Measurements from ENCODE around the gene PARS2. TPM values are rescaled to one million over a fixed set of nuclear protein-coding genes. Genes with fewer than 3 reads are reported as not detected.
"Not testable (repeated sequence)": the region's sequence is repeated elsewhere in the genome, so short reads cannot be mapped to it uniquely, and the experiment has no call there.

The PARS2 gene
- total RNA-seq, 1 donor from 2014 or later: 0.43 TPM

DNA sequence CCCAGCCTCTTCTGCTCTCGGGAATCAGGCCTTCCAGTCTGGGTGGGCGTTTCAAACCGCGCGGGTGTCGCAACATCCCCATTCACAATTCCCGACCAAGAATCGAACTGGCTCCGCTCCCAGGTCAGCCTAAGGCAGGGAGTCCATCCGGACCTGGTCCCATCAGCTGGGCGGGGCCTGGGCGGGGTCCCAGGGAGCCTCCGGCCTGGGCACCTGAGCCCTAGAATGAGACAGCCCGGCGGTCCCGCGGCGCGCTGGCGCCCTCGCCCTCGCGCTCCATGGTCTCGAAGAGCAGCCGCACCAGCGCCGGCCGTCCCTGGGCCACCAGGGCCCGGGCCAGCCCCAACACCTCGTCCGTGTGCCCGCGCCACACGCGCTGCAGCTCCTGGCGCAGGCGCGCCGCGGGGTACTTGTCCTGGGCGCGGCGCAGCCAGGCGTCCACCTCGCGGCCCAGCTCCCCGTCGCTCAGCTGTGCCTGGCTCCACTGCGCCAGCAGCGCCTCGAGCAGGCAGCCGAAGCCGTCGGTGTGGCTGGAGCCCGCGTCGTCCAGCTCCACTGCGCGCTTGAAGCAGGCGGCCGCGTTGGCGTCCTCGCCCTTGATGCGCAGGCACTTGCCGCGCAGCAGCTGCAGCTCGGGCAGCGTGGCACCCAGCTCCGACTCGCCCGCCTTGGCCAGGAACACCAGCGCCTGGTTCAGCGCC lies 16.9 kb upstream of the PARS2 start:
- intact Hi-C loops (cut with DNase I): no loop called here
- H3K4me3 ChIP-seq: no peak overlapping the region
- TF ChIP-seq, protein P1, sequence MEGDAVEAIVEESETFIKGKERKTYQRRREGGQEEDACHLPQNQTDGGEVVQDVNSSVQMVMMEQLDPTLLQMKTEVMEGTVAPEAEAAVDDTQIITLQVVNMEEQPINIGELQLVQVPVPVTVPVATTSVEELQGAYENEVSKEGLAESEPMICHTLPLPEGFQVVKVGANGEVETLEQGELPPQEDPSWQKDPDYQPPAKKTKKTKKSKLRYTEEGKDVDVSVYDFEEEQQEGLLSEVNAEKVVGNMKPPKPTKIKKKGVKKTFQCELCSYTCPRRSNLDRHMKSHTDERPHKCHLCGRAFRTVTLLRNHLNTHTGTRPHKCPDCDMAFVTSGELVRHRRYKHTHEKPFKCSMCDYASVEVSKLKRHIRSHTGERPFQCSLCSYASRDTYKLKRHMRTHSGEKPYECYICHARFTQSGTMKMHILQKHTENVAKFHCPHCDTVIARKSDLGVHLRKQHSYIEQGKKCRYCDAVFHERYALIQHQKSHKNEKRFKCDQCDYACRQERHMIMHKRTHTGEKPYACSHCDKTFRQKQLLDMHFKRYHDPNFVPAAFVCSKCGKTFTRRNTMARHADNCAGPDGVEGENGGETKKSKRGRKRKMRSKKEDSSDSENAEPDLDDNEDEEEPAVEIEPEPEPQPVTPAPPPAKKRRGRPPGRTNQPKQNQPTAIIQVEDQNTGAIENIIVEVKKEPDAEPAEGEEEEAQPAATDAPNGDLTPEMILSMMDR (IDR thresholded peaks at IDR 0.05): no peak

DNA sequence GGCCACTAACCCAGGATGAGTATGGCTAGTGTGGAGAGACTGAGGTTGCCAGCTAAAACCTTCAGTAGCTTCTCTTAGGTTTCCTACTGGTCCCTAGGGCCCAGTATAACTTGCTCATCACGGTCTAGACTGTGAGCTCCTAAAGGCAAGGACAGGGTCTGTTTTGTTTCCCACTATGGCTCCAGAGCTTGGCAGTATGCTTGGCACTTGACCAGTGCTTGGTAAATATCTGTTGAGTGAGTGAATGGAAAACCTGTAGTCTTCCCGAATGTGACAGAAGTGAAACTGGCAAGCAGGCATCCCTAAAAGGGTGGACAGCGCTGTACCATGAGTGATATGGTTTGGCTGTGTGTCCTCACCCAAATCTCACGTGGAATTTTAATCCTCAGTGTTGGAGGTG lies 13.1 kb upstream of the PARS2 start:
- Histone ChIP-seq H3K4me3 (no peak overlapping the region), H3K36me3 (no peaks in the 10 kb centered on the region), H3K4me1 (no peaks in the 10 kb centered on the region), H3K9me3 (no peaks in the 10 kb centered on the region), H3K27ac (no peak overlapping the region), H3K27me3 (no peaks in the 10 kb centered on the region)
- intact Hi-C loops (cut with DNase I): no loop called here
- no peak for DNase-seq (ENCODE audit: low spot score in 2 of 2)
- TF ChIP-seq, protein P1 (IDR thresholded peaks at IDR 0.05): no peak

More for the DNA sequence above, 16.9 kb upstream of the PARS2 start:
- Histone ChIP-seq H3K9me3 (no peaks in the 10 kb centered on the region), H3K4me1 (no peaks in the 10 kb centered on the region), H3K27ac (no peak overlapping the region), H3K36me3 (no peaks in the 10 kb centered on the region), H3K27me3 (no peaks in the 10 kb centered on the region)
- DNase-seq (ENCODE audit: low spot score in 2 of 2): no peak

DNA sequence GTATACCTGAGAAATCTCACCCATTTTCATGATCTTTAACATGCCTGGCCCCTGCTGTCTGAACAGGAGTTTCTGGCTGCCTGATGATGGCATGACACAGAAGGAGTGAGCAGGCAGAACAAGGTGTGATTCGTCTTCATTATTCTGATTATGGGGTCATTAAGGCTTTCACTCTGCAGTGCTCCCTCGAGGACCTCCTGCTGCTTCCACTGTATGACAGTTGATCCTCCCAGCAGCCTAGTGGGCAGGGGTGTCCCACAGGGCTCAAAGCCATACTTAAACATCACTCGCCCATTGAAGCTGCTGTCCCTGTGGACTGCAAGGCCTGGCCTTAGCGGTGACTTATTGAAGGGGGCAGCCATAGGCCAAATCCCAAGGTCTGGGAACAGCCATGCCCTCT lies 12.7 kb upstream of the PARS2 start:
- Histone ChIP-seq H3K9me3 (no peaks in the 10 kb centered on the region), H3K27ac (no peak overlapping the region), H3K4me3 (no peak overlapping the region), H3K4me1 (no peaks in the 10 kb centered on the region), H3K36me3 (no peaks in the 10 kb centered on the region), H3K27me3 (no peaks in the 10 kb centered on the region)
- intact Hi-C loops (cut with DNase I): no loop called here
- TF ChIP-seq, protein P1 (IDR thresholded peaks at IDR 0.05): no peak
- DNase-seq (ENCODE audit: low spot score in 2 of 2): no peak

DNA sequence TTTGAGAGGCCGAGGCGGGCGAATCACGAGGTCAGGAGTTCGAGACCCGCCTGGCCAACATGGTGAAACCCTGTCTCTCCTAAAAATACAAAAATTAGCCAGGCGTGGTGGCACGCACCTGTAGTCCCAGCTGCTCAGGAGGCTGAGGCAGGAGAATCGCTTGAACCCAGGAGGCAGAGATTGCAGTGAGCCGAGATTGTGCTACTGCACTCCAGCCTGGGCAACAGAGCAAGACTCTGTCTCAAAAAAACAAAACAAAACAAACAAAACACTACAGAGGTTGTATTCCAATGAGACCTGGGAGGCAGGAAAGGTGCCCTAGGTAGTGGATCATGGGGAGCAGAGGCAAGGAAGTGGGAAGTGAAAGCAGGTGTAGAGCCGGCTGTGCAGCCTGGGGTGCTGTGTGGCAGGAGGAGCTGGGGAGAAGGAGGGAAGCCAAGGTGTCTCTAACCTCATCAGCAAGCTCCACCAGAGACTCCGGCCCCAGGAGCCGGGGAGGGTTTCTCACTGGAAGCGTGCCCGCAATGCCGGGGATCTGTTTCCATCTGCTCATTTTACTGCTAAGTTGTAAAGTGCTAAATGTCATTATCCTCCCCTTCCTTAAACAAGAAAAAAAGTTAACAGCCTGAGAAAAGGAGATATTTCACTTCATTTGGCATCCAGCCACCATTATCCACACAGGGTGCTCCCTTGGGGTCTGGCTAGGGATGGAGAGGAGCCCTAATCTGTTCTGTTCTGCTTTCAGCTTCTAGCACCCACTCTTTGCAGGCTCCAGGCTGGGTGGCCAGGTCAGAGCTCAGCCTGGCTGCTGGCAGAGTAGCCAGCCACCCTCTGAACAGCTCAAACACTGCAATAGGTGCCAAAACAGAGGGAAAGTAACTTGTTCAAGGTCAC lies 11.8 kb upstream of the PARS2 start:
- DNase-seq (ENCODE audit: low spot score in 2 of 2); H3K4me3 ChIP-seq; H3K9me3 ChIP-seq; H3K27me3 ChIP-seq; H3K27ac ChIP-seq; H3K4me1 ChIP-seq; intact Hi-C loops (cut with DNase I); H3K36me3 ChIP-seq: not testable (repeated sequence)

DNA sequence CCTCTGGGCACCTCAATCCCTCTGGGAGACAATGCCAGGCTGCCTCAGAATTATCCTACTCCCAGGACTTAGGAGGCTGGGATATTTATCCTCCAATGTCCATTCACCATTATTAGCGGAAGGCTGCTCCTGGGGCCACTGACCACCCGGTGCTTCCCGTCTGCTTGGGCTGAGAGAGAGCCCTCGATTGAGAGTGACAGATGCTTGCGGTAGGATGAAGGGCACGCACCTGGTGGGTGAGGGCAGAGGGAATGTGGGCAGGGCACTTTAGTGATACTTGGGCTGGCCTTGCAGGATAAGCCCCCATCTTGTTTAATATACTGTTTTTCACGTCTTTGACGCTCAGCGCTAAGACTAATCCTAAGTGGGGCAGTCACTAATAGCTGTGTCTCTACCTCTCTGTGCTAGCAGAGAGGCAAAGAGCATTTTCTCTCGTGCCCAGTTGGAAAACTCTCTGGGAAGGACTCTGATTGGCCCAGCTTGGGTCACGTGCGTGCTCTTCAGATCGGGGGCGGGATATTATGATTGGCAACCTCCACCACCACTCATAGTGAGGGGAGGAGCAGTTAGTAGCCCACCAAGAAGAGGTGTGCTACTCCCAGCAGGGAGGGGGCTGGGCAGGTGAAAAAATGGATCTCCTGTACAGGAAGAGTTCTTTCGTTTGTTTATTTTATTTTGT lies 10.6 kb upstream of the PARS2 start:
- Histone ChIP-seq H3K27ac (no peak overlapping the region), H3K36me3 (no peaks in the 10 kb centered on the region), H3K27me3 (no peaks in the 10 kb centered on the region), H3K4me3 (no peak overlapping the region), H3K9me3 (no peaks in the 10 kb centered on the region), H3K4me1 (no peaks in the 10 kb centered on the region)
- DNase-seq (ENCODE audit: low spot score in 2 of 2): no peak
- intact Hi-C loops (cut with DNase I): no loop called here
- TF ChIP-seq, protein P1 (IDR thresholded peaks at IDR 0.05): no peak

DNA sequence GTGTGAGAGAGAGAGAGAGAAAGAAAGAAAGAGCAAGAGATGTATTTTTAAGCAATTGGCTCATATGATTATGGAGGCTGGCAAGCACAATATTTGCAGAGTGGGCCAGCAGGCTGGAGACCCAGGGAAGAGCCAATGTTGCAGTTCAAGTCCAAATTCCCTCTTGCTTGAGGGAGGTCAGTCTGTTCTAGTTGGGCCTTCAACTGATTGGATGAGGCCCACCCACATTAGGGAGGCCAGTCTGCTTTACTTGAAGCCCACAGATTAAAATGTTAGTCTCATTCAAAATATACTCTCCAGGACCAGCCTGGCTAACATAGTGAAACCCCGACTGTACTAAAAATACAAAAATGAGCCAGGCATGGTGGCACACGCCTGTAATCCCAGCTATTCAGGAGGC lies 8.6 kb upstream of the PARS2 start:
- intact Hi-C loops (cut with DNase I): no loop called here
- DNase-seq (ENCODE audit: low spot score in 2 of 2): no peak
- H3K36me3 ChIP-seq: no peaks in the 10 kb centered on the region
- no peaks in the 10 kb centered on the region for H3K27me3 ChIP-seq
- H3K9me3 ChIP-seq: no peaks in the 10 kb centered on the region
- TF ChIP-seq, protein P1 (IDR thresholded peaks at IDR 0.05): no peak
- no peaks in the 10 kb centered on the region for H3K4me1 ChIP-seq
- no peak overlapping the region for H3K27ac ChIP-seq
- H3K4me3 ChIP-seq: no peak overlapping the region
